GM19035 (cell line): ENCODE results near the gene TMEM126B.
A peak's percentile ranks its signal among the peaks of the same experiment; 100 is the strongest.

Experiments
- ATAC-seq: cut with Tn5 transposase; IDR thresholded peaks from one replicate; pipeline ENCODE4 v1.9.1; 2021; ENCODE audit not compliant: unreplicated experiment

The TMEM126B gene

DNA sequence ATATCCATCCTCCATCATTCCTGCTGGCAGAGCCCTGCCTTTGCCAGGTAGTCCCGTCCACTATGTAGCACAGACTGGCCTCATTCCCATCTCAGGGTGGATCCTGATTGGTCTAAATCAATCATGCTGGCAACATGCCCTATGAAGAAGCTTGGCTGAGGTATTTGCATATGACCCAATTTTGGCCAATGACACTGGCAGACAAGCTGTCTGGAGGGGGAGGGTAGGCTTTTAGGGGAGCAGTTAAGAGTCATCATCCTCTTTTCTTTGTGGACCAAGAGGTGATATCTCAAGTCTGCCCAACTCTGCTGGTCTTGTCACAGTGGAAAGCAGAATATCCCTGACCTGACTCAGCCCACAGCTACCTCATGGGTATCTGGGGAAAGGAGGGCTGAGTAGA lies 52.5 kb downstream of the TMEM126B start:
- ATAC-seq = no peak

DNA sequence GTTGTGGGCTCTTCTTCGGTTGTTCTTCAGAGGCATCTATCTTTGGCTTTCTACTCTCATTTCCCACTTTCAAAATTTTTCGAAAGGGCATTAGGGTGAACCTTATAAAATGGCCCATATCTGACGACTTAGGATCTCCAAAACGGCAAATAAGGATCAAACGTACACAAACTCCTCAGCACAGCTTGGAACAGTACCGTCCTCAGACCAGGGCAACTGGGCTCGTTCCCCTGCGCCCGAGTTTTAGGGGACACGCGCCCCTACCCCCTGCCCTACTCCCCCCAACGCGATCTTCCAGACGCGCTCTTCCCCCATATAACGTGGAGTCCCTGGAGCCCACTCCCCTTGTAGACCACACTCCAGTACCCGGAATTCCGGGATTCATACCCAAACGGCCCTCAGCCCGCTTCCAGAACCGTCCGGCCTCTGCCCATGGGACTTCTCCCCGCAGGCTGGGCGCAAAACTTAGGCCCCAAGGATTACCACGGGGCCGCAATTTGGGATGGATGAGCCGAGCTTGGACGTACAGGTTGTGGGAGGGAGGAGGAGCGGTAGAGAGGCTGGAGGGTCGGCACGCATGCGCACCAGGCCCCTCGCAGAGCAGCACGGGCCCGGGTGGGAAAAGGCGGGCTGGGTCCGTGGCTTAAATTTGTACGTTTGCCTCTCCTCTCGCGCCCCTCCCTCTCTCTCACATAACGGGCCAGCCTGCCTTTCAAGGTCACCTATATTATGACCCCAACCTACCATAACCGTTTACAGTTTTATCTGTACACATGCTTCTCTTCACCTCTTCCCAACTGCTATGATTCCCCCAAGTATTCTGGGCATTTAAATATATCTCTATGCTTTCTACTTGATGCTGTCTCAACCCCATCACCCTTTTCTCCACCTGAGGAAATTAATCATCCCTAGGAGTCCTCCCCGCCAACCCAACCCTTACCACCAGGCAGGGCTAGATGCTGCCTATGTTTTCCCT lies 54.2 kb downstream of the TMEM126B start:
- peak; percentile 93 for ATAC-seq

- no peak for ATAC-seq
Observed at GRCh38 chr11:85685125-85685819, 56.9 kb downstream of the TMEM126B start.

GRCh38 chr11:85685820-85686459 lies 57.5 kb downstream of the TMEM126B start, which contains the start of gene CCDC89:
TSS of gene CCDC89 (minus strand) at chr11:85686195. CDS start at chr11:85686130, 65 bp downstream.
- no peak for ATAC-seq
